ENCODE measurements around the gene KCNH6. TPM values are rescaled to one million over a fixed set of nuclear protein-coding genes. Genes with fewer than 3 reads are reported as not detected.

KCNH6 gene
- total RNA-seq, 4 donors from 2014 or later, result not detected

GRCh38 chr17:63492940-63493339, 30.2 kb upstream of the KCNH6 start:
- DNase-seq (ENCODE audit: low spot score) (no peak), ATAC-seq (ENCODE audit: low FRiP score) (no peak)
- no peak for TF ChIP-seq CTCF (IDR thresholded peaks at IDR 0.05)

GRCh38 chr17:63493411-63493810, 29.7 kb upstream of the KCNH6 start:
- TF ChIP-seq CTCF (IDR thresholded peaks at IDR 0.05), result no peak
- ATAC-seq (ENCODE audit: low FRiP score) (no peak), DNase-seq (ENCODE audit: low spot score) (no peak)

- TF ChIP-seq CTCF (IDR thresholded peaks at IDR 0.05), result no peak
- no peak for ATAC-seq (ENCODE audit: low FRiP score)
- no peak for DNase-seq (ENCODE audit: low spot score)
Measured at GRCh38 chr17:63494300-63494928, 28.7 kb upstream of the KCNH6 start.

- ATAC-seq (ENCODE audit: low FRiP score), result no peak
- no peak for DNase-seq (ENCODE audit: low spot score)
Measured at GRCh38 chr17:63495491-63495890, 27.7 kb upstream of the KCNH6 start.

GRCh38 chr17:63496177-63496576, 27.0 kb upstream of the KCNH6 start:
- ATAC-seq (ENCODE audit: low FRiP score) (no peak), DNase-seq (ENCODE audit: low spot score) (no peak)
- no peak for TF ChIP-seq CTCF (IDR thresholded peaks at IDR 0.05)

More at GRCh38 chr17:63495491-63495890, 27.7 kb upstream of the KCNH6 start:
- no peak for TF ChIP-seq CTCF (IDR thresholded peaks at IDR 0.05)

GRCh38 chr17:63496663-63497400, 26.3 kb upstream of the KCNH6 start:
- no peak for TF ChIP-seq CTCF (IDR thresholded peaks at IDR 0.05)
- no peak for ATAC-seq (ENCODE audit: low FRiP score)
- no peak for DNase-seq (ENCODE audit: low spot score)

Measured in omental fat pad (tissue), 4 donors.